GM12878 (cell line): ENCODE data around the gene GJB6. TPM values are rescaled to one million over a fixed set of nuclear protein-coding genes. Genes with fewer than 3 reads are reported as not detected.
A peak's percentile ranks its signal among the peaks of the same experiment; 100 is the strongest.
"Not testable (repeated sequence)": the region's sequence is repeated elsewhere in the genome, so short reads cannot be mapped to it uniquely, and the experiment has no call there.

Experiments used
- ATAC-seq: fragments of 200-7000 bp; cut with Tn5 transposase; 3 replicates; pipeline ENCODE4 v1.9.1; 2020; ENCODE audit warnings: mild to moderate bottlenecking, moderate library complexity
- Bru-seq: library from RNA; stranded (reverse); fragments of 400-500 nt; gene quantifications from one replicate; lab custom pipeline; 2021; lab: Mats Ljungman, UMichigan
- BruChase-seq, 2 experiments: library from RNA; stranded (reverse); fragments of 400-500 nt; gene quantifications; one replicate each; lab custom pipeline; 2021; lab: Mats Ljungman, UMichigan
- BruUV-seq: library from RNA; stranded (reverse); fragments of 400-500 nt; replicated peaks from 2 replicates; lab custom pipeline; 2021; lab: Mats Ljungman, UMichigan
- CTCF ChIA-PET: fragments of 300-600 bp; sonication (Branson Sonifier 250); formaldehyde crosslinking; extraction: SDS; loops from one replicate; lab custom pipeline; 2021; ENCODE audit warnings: inconsistent platforms; lab: Yijun Ruan, JAX
- POLR2A ChIA-PET: fragments of 350-600 bp; formaldehyde crosslinking; extraction: SDS; loops from one replicate; lab custom pipeline; 2021; ENCODE audit warnings: inconsistent platforms; lab: Charles Lee
- RAD21 ChIA-PET: fragments of 300-600 bp; sonication (Branson Sonifier 250); formaldehyde crosslinking; loops from one replicate; lab custom pipeline; 2023; ENCODE audit warnings: antibody characterized with exemption; ENCODE audit not compliant: unreplicated experiment; lab: Charles Lee
- SMC1A ChIA-PET: fragments of 300-600 bp; sonication (Branson Sonifier 250); formaldehyde crosslinking; loops from one replicate; lab custom pipeline; 2023; ENCODE audit not compliant: unreplicated experiment, uncharacterized antibody; lab: Charles Lee
- DNase-seq: peaks from one replicate; pipeline ENCODE4 v3.0.0-alpha.2; 2011; ENCODE audit warnings: low read depth, low spot score
- FAIRE-seq: peaks from 3 replicates; lab custom pipeline; 2011; peaks lifted over from hg19 to GRCh38; lab: Jason Lieb, UNC
- H2AFZ ChIP-seq: 2 replicates; pipeline ENCODE4 v1.6.0; 2011; ENCODE audit warnings: low read depth, low read length, control low read depth; ENCODE audit not compliant: control insufficient read depth
- H3K27ac ChIP-seq: 2 replicates; pipeline ENCODE4 v1.5.1; 2011; ENCODE audit warnings: control low read depth; ENCODE audit not compliant: control insufficient read depth, insufficient read depth
- H3K27me3 ChIP-seq, 2 experiments: replicated peaks in 1 of 2; 2 replicates each; pipeline versions ENCODE4 v1.6.0 to v1.6.1; 2011; ENCODE audit warnings: low read length in 1 of 2; ENCODE audit not compliant: control insufficient read depth in 2 of 2, insufficient read depth in 2 of 2
- H3K36me3 ChIP-seq, 2 experiments: 2 replicates each; pipeline ENCODE4 v1.5.1; 2011; ENCODE audit warnings: low read length in 1 of 2; ENCODE audit not compliant: control insufficient read depth in 2 of 2, insufficient read depth in 2 of 2
- H3K4me1 ChIP-seq: 2 replicates; pipeline ENCODE4 v1.6.1; 2011; ENCODE audit warnings: mild to moderate bottlenecking, low read length, moderate library complexity, mixed read lengths; ENCODE audit not compliant: control insufficient read depth, insufficient read depth
- H3K4me2 ChIP-seq: 2 replicates; pipeline ENCODE4 v1.6.0; 2011; ENCODE audit warnings: control low read depth; ENCODE audit not compliant: control insufficient read depth, insufficient read depth
- H3K4me3 ChIP-seq: fragments of 200-600 bp; sonication (generic); 2 replicates; pipeline ENCODE4 v1.5.1; 2016
- H3K79me2 ChIP-seq: 2 replicates; pipeline ENCODE4 v1.6.0; 2011; ENCODE audit warnings: low read length; ENCODE audit not compliant: control insufficient read depth, insufficient read depth
- H3K9ac ChIP-seq: 2 replicates; pipeline ENCODE4 v1.8.0; 2011; ENCODE audit warnings: low read length, control low read depth, mixed read lengths; ENCODE audit not compliant: control insufficient read depth, insufficient read depth
- H3K9me3 ChIP-seq: replicated peaks from 3 replicates; pipeline ENCODE4 v1.5.1; 2011; ENCODE audit warnings: mild to moderate bottlenecking, low read length; ENCODE audit not compliant: control insufficient read depth, insufficient read depth
- H4K20me1 ChIP-seq: 2 replicates; pipeline ENCODE4 v1.6.0; 2011; ENCODE audit not compliant: control insufficient read depth, insufficient read depth
- HDAC6 ChIP-seq: fragments of 200-600 bp; sonication (generic); IDR thresholded peaks from one replicate; pipeline ENCODE4 v1.8.0; 2017; ENCODE audit warnings: antibody characterized with exemption; ENCODE audit not compliant: unreplicated experiment
- PKNOX1 ChIP-seq: fragments of 450-650 bp; IDR thresholded peaks from 2 replicates; pipeline ENCODE4 v1.6.1; 2016; ENCODE audit warnings: mild to moderate bottlenecking
- SUZ12 ChIP-seq: fragments of 200-600 bp; sonication (generic); IDR thresholded peaks from one replicate; pipeline ENCODE4 v1.6.1; 2018; ENCODE audit warnings: antibody characterized with exemption, mild to moderate bottlenecking; ENCODE audit not compliant: unreplicated experiment
- WGBS: methylation state at CpG from one replicate; pipeline ENCODE4 v1.1.6; 2016; ENCODE audit warnings: low lambda C conversion rate; ENCODE audit not compliant: insufficient replicate concordance, insufficient coverage; ENCODE audit errors: missing lambda C conversion rate; 5-methylcytosine and 5-hydroxymethylcytosine counted together
- in situ Hi-C: fragments of 300-500 bp; cut with MboI; formaldehyde crosslinking; loops from 9 replicates; pipeline ENCODE4 v1.14.3; 2018; ENCODE audit warnings: mixed read lengths
- intact Hi-C: fragments of 100-400 bp; cut with micrococcal nuclease; formaldehyde crosslinking; loops from one replicate; pipeline ENCODE4 v1.14.2; 2022; ENCODE audit not compliant: unreplicated experiment
- long read RNA-seq, 2 experiments: library from polyadenylated mRNA; unstranded; transcript quantifications; one replicate each; pipeline ENCODE4 v2.0.0, GENCODE V29; 2019 to 2020
- polyA minus RNA-seq, 3 experiments: library from RNA; depleted of rRNA, polyadenylated mRNA; stranded (reverse); fragments of >200 nt; gene quantifications; 2 replicates each; pipeline ENCODE4 v1.2.3, GENCODE V29; 2011
- polyA plus RNA-seq, 11 experiments: library from polyadenylated mRNA; depleted of rRNA in 4 of 11; unstranded in 6 of 11; stranded (reverse) in 5 of 11; fragments of >200 nt; fragmentation: Nextera tagmentation in 4 of 11; fragmentation: Illumina TruSeq in 1 of 11; extraction: Ambion mirVana in 4 of 11; extraction: Trizol in 1 of 11; gene quantifications; 1 replicate in 1 of 11; 2 replicates in 10 of 11; pipeline versions ENCODE4 v1.2.1 to v1.2.3, GENCODE V29; 2011 to 2016; ENCODE audit warnings: inconsistent platforms in 2 of 11, missing spikeins in 2 of 11, low read depth in 1 of 11
- total RNA-seq, 4 experiments: library from RNA; depleted of rRNA in 3 of 4; stranded (reverse); fragments of >200 nt in 3 of 4; fragmentation: Illumina TruSeq in 1 of 4; extraction: Trizol in 1 of 4; gene quantifications; 2 replicates each; pipeline versions ENCODE4 v1.2.1 to v1.2.3, GENCODE V29; 2013 to 2021
- TF ChIP-seq, protein P1 (sequence below): IDR thresholded peaks from 2 replicates; pipeline ENCODE4 v1.6.1; 2011; ENCODE audit warnings: low read depth, low read length, improper control_type of control experiment, borderline replicate concordance

The GJB6 gene
- not detected in 2 replicates for total RNA-seq (2013; cell fraction: nucleolus; rRNA removed)
- total RNA-seq (2014; rRNA removed) (not detected in 2 replicates), total RNA-seq (2014; rRNA removed; fragmentation: Illumina TruSeq; extraction: Trizol) (not detected in 2 replicates), total RNA-seq (2021) (not detected in 2 replicates), polyA plus RNA-seq (2011; rRNA removed) (0.03 TPM in 1 of 2 replicates, not detected in the other), polyA plus RNA-seq (2014; fragmentation: Illumina TruSeq; extraction: Trizol) (not detected in 2 replicates), polyA plus RNA-seq (2014; fragmentation: Nextera tagmentation; extraction: Ambion mirVana) (not detected), polyA plus RNA-seq (2014; rRNA removed) (not detected in 2 replicates), polyA plus RNA-seq (2016; fragmentation: Nextera tagmentation; extraction: Ambion mirVana) (not detected), polyA minus RNA-seq (2011; rRNA and poly(A)+ RNA removed) (not detected in 2 replicates), Bru-seq, nascent RNA (percentile 7 among the genes with signal in this experiment), BruChase-seq, experiment 1, labeled RNA remaining after a 6-hour chase (not detected), BruChase-seq, experiment 2, labeled RNA remaining after a 2-hour chase (not detected)
- not detected for polyA plus RNA-seq (2011; ENCODE audit: low read depth)
- not detected in 2 replicates for polyA plus RNA-seq (2011; cell fraction: cytosol; rRNA removed)
- polyA plus RNA-seq (2011; cell fraction: nucleus; rRNA removed), result not detected in 2 replicates
- not detected in 2 replicates for polyA plus RNA-seq (2012)
- polyA minus RNA-seq (2011; cell fraction: cytosol; rRNA and poly(A)+ RNA removed), result not detected in 2 replicates
- not detected in 2 replicates for polyA minus RNA-seq (2011; cell fraction: nucleus; rRNA and poly(A)+ RNA removed)
- long read RNA-seq, experiment 1, result 0 reads
- long read RNA-seq, experiment 2, result 0 reads

- peaks cover 6 to 12% of the 10 kb centered on the region in 2 experiments; a peak in 3 of 4 replicates for H3K27me3 ChIP-seq
- no peak within 1 kb of the TSS for H3K9ac ChIP-seq
- H3K4me3 ChIP-seq, result no peak within 1 kb of the TSS
- H3K27ac ChIP-seq, result no peak within 1 kb of the TSS
- ChIA-PET POLR2A (no interaction called here), RAD21 (no interaction called here), CTCF (no interaction called here), SMC1A (no interaction called here)
- FAIRE-seq, result no peak
- intact Hi-C loops (loop anchor here (10.0 kb wide), 1 partner anchor 63 kb away; no protein-coding TSS in a partner anchor), in situ Hi-C loops (no loop called here)
- H3K4me2 ChIP-seq, result peak within 1 kb of the TSS; percentile 25; the same call in 1 of the 2 replicates
- no TSS peak for BruUV-seq
- no peak for DNase-seq
- H3K79me2 ChIP-seq, result no peaks in the 10 kb centered on the region
- no peaks in the 10 kb centered on the region for H4K20me1 ChIP-seq
- H3K9me3 ChIP-seq, result no peaks in the 10 kb centered on the region
- H3K36me3 ChIP-seq, result no peaks in the 10 kb centered on the region
- no peak within 1 kb of the TSS for H2AFZ ChIP-seq
- ATAC-seq, result no peak
- TF ChIP-seq SUZ12 (peak; percentile 39), HDAC6 (no peak), PKNOX1 (no peak)
- TF ChIP-seq, protein P1, sequence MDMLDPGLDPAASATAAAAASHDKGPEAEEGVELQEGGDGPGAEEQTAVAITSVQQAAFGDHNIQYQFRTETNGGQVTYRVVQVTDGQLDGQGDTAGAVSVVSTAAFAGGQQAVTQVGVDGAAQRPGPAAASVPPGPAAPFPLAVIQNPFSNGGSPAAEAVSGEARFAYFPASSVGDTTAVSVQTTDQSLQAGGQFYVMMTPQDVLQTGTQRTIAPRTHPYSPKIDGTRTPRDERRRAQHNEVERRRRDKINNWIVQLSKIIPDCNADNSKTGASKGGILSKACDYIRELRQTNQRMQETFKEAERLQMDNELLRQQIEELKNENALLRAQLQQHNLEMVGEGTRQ, result no peak
- 30% methylated on average over 45 of the region's 85 CpGs for WGBS
- H3K4me1 ChIP-seq, result no peaks in the 10 kb centered on the region
Measured at GRCh38 chr13:20231839-20232555, at the start of gene GJB6. Gene GJB6, minus strand, starts transcription at chr13:20232319. Its CDS starts 8,839 bp downstream, at chr13:20223480.

GRCh38 chr13:20276901-20277300, 44.8 kb upstream of the GJB6 start:
- ATAC-seq, H3K4me2 ChIP-seq, H3K4me1 ChIP-seq, H3K79me2 ChIP-seq, FAIRE-seq, H4K20me1 ChIP-seq, H3K27me3 ChIP-seq, H3K36me3 ChIP-seq, H3K27ac ChIP-seq, H3K4me3 ChIP-seq, RAD21 ChIA-PET, CTCF ChIA-PET, in situ Hi-C loops, H3K9me3 ChIP-seq, BruUV-seq, intact Hi-C loops, H2AFZ ChIP-seq, H3K9ac ChIP-seq, DNase-seq, POLR2A ChIA-PET: not testable (repeated sequence)
- 44% methylated on average over 5 of the region's 5 CpGs for WGBS
- SMC1A ChIA-PET, result interaction anchor here (1.4 kb wide), 1 partner anchor 19 kb away, joined by 3 read pairs; no protein-coding TSS in a partner anchor
